HG02973 (cell line): ENCODE results near the gene NPAS3.

Experiments used
- ATAC-seq: cut with Tn5 transposase; IDR thresholded peaks from one replicate; pipeline ENCODE4 v1.9.1; 2021; ENCODE audit warnings: moderate library complexity; ENCODE audit not compliant: unreplicated experiment

NPAS3 gene

GRCh38 chr14:33505266-33505962, 566.7 kb downstream of the NPAS3 start:
- ATAC-seq, result no peak

GRCh38 chr14:33505963-33506329, 567.3 kb downstream of the NPAS3 start:
- ATAC-seq, result no peak

- no peak for ATAC-seq
Observed at GRCh38 chr14:33508126-33509062, 569.7 kb downstream of the NPAS3 start.

- no peak for ATAC-seq
Observed at GRCh38 chr14:33509454-33509853, 570.8 kb downstream of the NPAS3 start.

DNA sequence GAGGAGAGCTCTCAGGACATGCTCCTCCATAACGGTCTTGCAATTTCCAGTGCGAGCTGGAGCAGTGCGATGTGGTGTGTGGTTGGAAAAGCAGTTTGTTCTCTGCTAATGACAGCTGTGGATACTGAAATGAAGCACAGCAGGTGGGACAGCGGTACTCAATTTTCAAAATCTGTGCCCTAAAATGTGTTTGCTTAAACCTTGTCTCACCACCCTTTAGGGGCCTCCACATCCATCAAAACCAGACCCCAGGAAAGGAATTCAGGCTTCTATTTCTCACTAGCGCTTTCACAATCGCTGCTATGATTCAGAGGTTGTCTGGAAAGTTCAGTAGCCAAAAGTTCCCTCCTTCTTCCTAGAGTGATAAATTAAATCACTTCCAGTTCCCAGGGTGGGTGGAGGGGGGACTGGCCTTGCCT, 571.4 kb downstream of the NPAS3 start:
- no peak for ATAC-seq

GRCh38 chr14:33510991-33511390, 572.3 kb downstream of the NPAS3 start:
- ATAC-seq, result no peak

- ATAC-seq, result no peak
Observed at GRCh38 chr14:33511851-33512640, 573.4 kb downstream of the NPAS3 start.

GRCh38 chr14:33515441-33515840, 576.8 kb downstream of the NPAS3 start:
- ATAC-seq, result no peak

GRCh38 chr14:33515899-33516298, 577.2 kb downstream of the NPAS3 start:
- ATAC-seq, result no peak

GRCh38 chr14:33516898-33517436, 578.3 kb downstream of the NPAS3 start:
- no peak for ATAC-seq

DNA sequence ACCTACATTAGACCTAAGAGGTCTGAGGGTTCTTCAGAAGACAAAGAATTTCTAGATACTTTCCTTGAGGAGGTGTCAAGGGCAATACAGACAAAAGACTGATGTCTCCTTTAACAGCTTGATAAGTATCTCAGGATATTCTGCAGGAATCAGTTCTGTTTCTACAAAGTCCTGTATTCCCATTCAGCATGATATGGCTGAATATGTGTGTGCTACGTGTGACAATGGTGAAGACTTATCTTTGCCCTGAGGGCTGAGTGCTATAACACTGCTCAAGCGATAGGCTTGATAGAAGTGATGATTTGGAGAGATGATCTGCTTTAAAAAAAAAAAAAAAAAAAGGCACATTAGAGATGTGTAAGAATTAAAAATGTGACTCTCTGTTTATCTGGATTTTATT, 582.5 kb downstream of the NPAS3 start:
- no peak for ATAC-seq

- peak; percentile 48 for ATAC-seq
Observed at GRCh38 chr14:33524244-33524643, 585.6 kb downstream of the NPAS3 start.

GRCh38 chr14:33525626-33526025, 586.9 kb downstream of the NPAS3 start:
- no peak for ATAC-seq

DNA sequence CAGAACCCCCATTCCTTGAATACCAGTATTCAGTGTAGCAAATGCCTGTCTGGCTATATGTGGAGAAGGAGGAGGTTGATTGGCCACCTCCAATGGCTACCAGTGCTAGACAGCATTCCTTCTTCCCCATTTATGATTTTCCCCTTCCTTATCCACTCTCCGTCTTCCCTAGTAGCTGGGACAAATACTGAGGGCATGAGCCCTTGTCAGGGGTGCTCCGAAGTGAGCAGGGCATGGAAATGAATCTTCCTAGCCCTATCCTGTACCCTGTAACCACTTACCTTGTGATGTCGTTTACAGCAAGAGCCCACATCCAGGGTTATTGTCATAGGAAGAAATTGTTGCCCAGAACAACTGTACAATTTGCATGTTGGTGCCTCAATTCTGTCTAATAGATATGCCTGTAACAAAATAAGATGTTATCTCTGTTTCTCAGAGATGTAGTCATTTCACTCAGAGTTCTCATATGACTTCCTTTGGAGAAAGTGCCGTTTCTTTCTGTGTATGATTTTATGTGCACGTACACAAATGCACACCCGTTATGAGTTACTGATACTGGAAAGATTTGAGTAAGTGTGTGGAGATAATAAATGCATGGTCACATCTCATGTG, 588.5 kb downstream of the NPAS3 start:
- no peak for ATAC-seq

DNA sequence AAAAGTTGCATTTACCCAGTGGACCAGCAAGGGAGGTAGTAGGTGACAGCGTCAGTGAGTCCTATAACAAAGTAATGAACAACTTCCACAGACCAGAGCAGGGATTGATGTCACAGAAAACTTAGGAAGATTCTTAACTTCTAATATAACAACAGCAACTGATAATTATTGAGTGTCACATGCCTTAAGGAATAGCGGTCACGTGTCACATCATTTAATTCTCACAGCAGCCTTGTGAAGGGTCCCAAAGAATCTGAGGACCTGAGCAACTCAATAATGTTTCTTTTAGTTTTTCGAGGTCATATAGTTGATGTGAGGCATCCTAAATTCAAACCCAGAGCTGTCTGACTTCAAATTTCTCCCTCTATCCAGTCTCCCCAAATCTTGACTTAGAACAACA, 590.0 kb downstream of the NPAS3 start:
- no peak for ATAC-seq

DNA sequence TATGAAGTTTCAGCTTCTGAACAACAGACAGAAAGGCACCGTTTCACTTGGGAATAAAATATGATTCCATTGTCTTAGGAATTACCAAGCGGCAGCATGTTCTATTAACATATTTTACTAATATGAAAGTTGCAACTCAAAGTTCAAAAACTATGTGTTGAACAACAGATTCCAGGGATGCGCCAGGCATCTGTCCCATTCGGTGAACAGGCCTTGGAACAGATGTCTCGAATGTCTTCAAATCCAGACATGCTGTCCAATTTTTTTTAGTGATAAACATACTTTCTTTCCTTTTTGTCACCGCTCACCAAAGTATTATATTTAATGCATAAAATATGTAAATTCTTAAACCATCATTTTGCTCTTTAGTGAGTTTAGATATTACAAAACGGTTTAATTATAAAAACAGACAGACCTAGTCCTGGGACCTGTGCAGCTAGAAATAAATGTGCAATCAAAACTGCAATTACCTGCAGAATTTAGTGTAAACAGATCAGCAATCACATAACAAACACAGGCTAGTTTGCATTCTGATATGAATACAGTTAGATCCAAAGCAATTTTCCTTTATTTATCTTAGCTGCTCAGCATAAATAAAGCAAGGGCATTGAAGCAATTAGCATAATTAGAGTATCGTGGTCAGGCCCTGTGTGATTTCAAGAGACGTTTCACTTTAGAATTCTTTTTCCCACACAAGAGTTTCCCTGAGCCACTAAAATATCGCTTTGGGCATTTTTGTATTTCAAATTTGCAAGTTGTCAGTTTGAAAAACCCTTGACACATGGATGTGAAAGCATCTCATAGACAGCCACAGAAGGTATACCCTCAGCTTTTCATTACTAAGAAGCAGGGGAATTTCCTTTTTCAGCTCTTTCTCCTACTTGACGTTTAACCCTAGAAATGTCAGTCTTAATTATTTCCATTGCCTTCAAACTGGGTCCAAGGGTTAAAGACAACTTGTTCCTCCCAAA, 591.4 kb downstream of the NPAS3 start:
- ATAC-seq, result no peak

DNA sequence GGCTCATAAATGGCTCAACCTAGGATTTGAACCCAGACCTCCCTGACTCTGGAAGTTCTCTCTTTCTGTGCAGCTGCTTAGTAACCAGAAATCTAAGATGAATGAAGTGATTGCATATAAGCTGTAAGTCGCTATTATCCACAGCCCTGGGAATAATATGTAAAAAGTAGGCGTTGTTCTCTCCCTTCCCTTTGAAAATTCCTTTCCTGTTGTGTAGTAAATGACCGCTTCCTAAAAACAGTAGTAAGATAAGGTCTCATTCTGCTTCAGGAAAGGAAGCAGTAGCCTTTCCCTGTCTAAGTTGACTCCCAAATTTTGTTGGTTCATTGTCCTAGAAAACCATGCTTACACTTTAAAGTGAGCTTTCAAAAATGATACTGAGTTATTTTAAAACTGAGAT, 593.9 kb downstream of the NPAS3 start:
- ATAC-seq, result no peak

DNA sequence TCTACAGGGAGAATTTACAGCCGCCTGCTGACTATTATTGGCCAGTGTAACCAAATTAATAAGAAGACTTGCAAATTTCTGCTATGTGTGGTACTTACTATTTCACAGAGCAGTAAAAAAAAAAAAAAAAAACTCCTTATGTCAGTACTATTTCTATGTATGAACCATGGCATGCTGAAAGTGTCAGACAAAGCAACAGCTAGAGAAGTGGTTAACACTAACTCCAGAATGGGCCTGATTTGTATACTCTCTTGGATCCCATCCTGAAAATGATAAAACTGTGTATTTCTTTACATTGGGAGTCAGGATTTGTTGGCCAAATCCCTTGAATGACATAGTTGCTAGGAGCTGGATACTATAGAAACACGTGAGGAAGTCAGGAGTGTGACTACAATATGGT, 595.4 kb downstream of the NPAS3 start:
- no peak for ATAC-seq

- no peak for ATAC-seq
Observed at GRCh38 chr14:33534632-33535031, 596.0 kb downstream of the NPAS3 start.
